ENCODE results near the gene MYPOP.

The MYPOP gene

DNA sequence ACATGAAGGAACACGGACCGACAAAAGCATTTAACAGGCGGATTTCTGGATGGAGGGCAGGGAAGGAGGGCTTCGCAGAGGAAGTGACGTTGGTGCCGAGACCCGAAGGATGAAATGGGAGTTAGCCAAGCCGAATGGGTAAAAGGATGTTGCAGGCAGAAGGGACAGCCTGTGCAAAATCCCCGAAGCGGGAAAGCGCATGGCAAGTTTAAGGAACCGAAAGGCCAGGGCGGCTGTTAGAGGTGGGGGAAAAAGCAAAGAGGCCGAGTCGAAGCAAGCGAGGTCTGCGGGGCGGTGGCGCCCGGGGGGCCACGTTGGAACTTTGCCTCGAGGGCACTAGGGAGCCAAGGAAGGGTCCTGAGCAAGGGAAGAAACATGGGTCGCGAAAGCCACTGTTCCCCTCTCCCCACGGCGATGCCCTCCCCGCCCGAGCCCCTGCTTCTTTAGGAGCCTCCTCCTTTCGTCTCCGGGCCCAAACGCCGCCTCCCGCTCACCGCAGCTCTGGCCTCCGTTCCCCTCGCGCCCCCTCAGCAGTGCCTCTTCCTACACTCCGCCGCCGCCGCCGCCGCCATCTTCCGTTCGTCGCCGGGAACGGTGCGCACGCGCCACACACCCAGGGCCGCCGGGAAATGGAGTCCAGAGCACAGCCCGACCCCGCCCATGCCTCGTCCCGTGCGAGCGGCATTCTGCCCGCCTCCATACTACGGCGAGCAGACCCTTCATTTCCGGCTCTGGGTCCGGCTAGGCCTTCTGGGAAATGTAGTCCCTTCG is 39.7 kb downstream of the MYPOP start, which contains the start of gene SYMPK:
Gene SYMPK, minus strand, starts transcription at position 584 of the 771 bp plus-strand sequence. CDS start 8,652 bp downstream, outside the sequence.
- peak; percentile 95 for DNase-seq

- DNase-seq: no peak
Measured at GRCh38 chr19:45862271-45862563, 40.2 kb downstream of the MYPOP start.

- DNase-seq: no peak
Measured at GRCh38 chr19:45860359-45861259, 41.8 kb downstream of the MYPOP start.

DNA sequence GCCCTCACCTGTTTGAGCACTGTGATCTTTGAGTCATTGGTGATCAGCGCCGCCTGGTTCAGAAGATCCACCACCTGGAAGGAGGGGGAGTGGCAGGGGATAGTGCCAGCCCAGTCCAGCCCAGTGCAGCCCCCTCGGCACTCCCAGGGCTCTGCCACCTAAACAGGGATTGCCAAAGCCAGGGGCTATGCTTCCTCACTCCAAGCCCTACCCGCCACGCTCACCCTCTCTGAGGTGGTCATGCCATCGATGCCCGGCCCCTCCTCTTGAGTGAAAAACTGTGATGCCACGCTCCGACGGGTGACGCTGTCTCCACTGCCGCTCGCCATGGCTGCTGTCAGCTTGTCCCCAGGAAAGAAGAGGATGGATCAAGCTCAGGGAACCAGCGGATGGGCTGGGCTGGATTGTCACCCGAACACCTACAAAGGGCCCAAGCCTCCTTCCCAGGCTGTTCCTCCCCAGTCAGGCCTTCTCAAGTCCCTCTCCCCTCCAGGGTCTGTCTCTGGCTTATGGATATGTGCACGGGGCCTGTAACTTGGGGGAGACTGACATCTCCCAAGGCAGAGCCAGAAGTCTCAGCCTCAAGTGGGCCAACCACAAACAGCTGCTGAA is 48.1 kb downstream of the MYPOP start:
- no peak for DNase-seq

GRCh38 chr19:45852983-45853382 is 49.4 kb downstream of the MYPOP start:
- DNase-seq: no peak

DNA sequence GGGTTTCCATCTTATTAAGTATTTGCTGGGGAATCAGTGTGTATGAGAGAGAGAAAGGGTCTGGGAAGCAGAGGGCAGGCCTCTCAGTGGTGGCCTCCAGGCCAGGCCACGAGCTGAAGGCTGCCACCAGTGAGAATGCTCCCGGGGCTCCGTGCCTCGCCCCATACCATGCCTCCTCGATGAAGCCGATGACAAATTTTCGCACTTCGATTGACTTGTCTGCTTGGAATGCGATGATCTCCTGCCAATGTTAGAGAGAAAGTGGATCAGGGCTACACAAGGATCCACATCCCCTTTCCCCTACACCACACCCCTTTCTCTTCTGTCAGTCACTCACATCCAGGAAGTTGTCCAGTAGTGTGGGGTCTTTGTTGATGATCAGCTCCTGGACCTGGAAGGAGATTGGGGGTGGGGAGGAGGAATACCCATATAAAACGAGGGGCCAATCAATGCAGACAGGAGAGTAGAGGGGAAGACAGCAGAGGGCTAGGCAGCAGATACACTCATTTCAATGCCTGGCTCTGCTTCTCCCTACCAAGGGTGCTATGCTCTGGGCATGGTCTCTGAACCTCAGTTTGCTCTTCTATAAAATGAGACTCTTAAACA is 50.2 kb downstream of the MYPOP start:
- DNase-seq: no peak

DNA sequence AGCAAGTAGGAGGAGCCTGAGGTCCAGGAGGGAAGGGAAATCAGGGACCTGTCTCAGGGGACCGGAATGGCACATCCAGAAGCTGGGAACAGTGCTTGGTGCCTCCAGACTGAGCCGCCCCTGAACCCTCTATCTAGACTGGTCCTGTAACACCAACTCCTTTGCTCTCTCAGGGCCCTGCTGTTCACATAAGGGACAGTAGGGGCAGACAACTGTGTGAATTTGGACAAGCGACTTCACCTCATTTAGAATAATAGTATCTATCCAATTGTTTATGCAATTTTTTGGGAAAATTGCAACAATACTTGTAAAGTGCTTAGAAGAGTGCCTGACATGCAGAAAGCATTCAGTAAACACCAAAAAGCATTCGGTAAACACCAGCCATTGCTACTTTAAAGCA is 53.5 kb downstream of the MYPOP start:
- no peak for DNase-seq

GRCh38 chr19:45847663-45848062 is 54.8 kb downstream of the MYPOP start:
- no peak for DNase-seq

DNA sequence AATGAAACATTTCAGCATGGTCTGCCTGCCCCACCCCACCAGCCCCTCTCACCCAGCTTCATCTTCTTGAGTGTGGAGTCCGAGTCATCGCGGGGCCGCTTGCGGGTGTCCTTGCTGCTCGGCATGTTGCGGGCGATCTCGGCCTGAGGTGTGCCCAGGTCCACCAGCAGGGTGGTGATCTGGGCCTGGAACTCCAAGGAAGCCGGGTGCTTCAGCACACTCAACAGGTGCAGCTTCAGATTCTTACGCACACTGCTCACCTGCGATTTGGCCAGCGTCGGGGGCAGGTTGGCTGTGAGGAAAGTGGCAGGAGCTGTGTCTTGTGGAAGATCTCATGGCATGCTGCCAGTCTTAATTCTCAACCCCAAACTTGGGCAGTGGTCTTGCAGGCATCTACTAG is 60.2 kb downstream of the MYPOP start:
- no peak for DNase-seq
